A172 (cell line): ENCODE data around the gene BRWD1. TPM values are rescaled to one million over a fixed set of nuclear protein-coding genes. Genes with fewer than 3 reads are reported as not detected.
"Not testable (repeated sequence)": the region's sequence is repeated elsewhere in the genome, so short reads cannot be mapped to it uniquely, and the experiment has no call there.

Experiments used
- DNase-seq: peaks from one replicate; pipeline ENCODE4 v3.0.0-alpha.2; 2015; ENCODE audit warnings: low spot score
- total RNA-seq: library from RNA; depleted of rRNA; stranded (reverse); fragments of >200 nt; shearing (Covaris generic); gene quantifications from 2 replicates; pipeline ENCODE4 v1.2.3, GENCODE V29; 2014

Gene BRWD1
- total RNA-seq, 1 experiment from 2014 or later, result 46.9 TPM

- no peak for DNase-seq
These were observed 30.5 kb downstream of the BRWD1 start for GRCh38 chr21:39282911-39283310.

DNA sequence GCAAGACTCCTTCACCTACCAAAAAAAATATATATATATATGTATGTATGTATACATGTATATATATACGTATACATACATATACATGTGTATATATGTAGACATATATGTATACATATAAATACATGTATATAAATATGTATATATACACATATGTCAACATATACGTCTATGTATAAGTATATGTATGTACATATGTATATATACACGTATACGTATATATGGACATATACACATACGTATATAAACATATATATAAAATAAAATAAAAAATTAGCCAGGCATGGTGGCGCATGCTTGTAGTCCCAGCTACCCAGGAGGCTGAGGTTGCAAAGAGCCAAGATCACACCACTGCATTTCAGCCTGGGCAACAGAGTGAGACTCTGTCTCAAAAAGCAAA, 31.6 kb downstream of the BRWD1 start:
- DNase-seq, result no peak

DNA sequence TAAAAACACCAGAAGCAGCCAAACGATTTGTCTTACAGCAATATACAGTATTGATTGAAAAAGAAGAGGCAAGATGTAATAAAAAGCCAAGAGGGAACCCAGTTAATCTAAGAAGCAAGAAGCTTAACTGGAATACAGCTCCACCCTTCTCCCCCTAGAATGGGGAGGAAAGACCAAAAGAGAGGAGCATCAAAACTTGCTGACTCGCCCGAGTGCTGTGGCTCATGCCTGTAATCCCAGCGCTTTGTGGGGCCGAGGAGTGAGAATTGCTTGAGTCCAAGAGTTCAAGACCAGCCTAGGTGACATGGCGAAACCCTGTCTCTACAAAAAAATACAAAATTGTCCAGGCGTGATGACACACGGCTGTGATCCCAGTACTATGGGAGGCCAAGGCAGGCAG, 32.2 kb downstream of the BRWD1 start:
- no peak for DNase-seq

DNA sequence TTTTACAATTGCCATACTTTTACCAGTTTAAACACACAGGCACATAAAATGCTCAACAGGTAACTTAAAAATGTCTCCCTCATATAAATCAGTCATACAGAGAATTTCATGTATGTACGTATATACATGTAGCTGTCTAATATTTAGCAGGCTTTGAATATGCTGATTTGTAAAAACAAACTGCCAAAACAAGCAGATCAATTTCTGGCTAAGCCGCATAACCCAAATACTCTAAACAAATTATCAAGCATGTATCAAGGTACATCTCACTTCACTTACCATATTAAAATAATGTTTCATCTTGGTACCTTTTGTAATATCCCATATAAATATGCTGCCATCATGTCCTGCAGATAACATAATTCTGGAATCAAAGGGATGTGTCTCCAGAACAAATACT, 43.8 kb downstream of the BRWD1 start:
- no peak for DNase-seq

DNA sequence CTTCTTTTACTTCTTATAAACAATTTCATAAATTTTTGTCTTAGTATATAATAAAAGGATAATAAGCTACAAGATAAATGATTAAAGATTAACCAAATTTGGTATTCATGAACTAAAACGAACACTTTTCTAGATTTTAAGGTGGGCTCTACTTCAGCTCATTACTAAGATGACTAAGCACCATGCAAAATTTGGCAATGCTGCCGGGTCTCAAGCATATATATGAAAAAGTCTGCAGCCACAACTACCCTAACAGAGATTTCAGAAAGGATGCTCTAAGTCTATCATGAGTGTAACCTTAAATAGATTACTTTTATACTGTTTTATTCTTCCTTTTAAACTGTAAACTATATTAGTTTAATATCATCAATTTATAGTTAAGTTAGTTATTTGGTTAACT, 47.8 kb downstream of the BRWD1 start:
- no peak for DNase-seq

- no peak for DNase-seq
These were observed 50.1 kb downstream of the BRWD1 start for GRCh38 chr21:39263372-39263771.

- no peak for DNase-seq
These were observed 55.2 kb downstream of the BRWD1 start for GRCh38 chr21:39258207-39258606.

DNA sequence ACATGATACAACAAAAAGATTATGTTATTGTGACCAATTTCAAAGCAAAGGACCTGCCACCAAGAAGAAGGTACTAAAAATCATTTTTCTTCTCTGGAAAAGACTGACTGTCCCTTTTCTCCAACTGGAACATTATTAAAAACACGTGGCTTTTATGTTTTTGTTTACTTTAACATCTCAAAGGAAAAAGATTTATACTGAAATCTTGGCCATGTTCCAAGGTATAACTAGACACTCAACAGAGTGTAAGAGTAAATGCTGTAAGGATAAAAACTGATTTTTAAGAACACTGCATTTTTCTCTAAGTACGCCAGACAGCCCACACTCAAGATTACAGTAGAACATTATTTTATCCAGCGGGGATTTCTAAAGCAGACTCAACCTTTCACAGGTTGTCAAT, 62.1 kb downstream of the BRWD1 start:
- DNase-seq, result no peak

DNA sequence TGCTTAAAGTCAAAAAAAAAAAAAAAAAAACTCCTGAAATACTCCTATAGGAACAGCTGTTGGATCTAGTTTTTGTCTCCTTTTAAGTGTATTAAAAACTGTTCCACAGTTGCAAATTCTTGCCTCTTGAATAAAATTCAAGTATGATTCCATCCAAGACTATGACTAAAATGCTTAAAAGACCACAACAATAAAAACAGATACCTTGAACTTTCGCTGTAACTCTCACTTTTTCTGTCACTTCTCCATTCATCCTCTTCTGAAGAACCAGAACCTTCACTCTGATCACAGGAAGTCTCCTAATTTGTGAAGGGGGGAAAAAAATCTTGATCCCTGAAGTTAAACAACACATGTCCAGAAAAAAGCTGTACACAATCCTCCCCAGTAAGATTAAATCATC, 75.2 kb downstream of the BRWD1 start:
- no peak for DNase-seq

- DNase-seq, result no peak
These were observed 80.6 kb downstream of the BRWD1 start for GRCh38 chr21:39232861-39233291.

GRCh38 chr21:39224930-39225329, 88.5 kb downstream of the BRWD1 start:
- DNase-seq, result no peak

GRCh38 chr21:39221997-39222486, 91.4 kb downstream of the BRWD1 start:
- no peak for DNase-seq

DNA sequence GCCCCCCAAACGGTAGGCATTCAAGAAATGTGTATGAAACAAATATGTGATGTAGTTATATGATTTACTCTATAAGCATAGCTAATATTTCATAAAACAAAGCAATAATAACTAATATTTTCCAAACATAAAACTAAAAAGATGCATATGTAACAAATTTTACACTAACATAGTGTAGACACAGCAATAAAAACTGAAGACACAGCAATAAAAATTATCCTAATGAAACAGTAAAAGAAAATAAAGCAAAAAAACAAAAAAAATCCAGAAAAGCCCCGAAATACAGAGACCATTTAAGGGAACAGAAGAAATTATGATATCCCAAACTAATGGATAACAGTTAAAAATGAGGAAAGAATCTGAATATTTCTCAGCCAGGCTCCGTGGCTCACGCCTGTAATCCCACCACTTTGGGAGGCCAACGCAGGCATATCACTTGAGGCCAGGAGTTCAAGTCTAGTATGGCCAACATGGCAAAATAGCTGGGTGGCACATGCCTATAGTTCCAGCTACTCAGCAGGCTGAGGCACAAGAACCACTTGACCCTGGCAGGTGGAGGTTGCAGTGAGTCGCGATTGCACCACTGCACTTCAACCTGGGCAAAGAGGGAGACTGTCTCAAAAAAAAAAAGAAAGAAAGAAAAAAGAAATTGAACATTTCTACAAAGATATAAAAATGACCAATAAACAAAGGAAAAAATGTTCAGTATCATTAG, 92.0 kb downstream of the BRWD1 start:
- no peak for DNase-seq

GRCh38 chr21:39220875-39221274, 92.6 kb downstream of the BRWD1 start:
- not testable (repeated sequence) for DNase-seq

DNA sequence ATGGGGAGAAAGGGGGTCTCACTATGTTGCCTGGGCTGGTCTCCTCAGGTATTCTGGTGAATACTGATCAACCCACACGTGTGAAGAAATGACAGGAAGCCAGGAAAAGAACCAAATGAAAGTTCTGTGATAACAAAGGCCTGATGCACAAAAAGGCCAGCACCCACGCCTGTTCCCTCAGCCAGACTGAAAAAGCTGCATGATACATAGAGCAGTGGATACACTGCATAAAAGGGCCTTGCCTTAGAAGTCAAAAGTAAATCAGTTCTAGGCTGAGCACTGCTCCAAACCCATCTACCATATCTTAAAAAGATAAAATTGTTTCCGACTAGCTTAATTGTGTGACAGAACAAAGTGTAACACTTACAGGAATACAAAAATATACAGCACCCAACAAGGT, 93.3 kb downstream of the BRWD1 start:
- DNase-seq, result no peak

DNA sequence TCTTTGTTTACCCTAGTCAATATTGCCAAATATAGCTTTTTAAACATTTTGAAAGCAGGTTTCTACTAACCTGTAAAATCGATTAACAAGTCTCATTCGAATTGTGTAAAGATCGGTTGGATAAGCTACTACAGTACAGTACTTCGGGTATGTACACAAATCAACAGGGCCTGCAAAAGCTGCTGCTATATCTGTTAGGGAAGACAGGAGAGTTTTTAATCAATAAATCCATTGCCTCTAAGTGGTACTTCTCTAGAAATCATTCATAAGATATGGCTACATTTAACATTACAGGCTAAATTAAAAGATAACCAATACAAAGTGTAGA, 95.4 kb downstream of the BRWD1 start:
- DNase-seq, result no peak

GRCh38 chr21:39217356-39218081, 95.9 kb downstream of the BRWD1 start:
- no peak for DNase-seq

- DNase-seq, result no peak
These were observed 97.1 kb downstream of the BRWD1 start for GRCh38 chr21:39216290-39216689.

DNA sequence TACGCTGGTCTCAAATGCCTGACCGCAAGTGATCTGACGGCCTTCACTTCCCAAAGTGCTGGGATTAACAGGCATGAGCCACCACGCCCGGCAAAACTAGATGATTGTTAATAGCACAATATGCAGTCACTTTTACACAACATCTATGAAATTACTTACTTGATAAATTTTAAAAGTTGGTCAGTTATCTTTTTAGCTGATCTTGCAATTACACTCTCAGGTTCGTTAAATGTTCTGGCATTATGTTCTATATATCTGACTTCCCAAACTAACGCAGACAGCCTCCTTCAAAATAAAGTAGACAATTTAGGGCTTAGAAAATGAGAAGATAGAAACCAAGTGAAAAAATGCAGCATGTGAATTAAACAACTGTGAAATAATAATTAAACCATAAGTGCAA, 98.4 kb downstream of the BRWD1 start:
- DNase-seq, result no peak

GRCh38 chr21:39209334-39209688, 104.1 kb downstream of the BRWD1 start:
- no peak for DNase-seq

DNA sequence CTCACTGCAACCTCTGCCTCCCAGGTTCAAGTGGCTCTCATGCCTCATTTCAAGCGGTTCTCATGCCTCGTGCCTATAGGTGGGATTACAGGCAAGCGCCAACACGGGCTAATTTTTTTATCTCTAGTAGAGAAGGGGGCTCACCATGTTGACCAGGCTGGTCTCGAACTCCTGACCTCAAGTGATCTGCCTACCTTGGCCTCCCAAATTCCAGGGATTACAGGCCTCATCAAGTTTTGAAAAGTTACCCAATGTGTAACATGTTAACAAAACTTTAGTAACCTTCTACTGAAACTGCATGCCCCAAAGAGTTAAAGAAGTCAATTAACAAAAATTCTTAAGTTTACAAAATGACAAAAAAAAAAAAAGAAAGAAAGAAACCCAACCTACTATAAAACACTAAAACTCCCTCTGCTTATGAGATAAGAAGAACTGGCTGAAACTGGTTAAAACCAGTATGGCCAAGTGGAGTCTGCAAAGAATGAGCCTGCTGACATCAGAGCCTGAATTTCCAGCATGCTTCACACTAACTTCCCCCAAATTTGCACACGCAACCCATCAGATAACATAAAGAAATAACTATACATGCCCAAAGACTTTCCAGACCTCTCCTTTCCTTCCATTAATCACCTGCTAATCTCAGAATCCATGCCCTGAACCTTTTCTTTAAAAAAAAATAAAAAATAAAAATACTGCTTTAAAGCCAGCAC, 104.7 kb downstream of the BRWD1 start:
- no peak for DNase-seq

DNA sequence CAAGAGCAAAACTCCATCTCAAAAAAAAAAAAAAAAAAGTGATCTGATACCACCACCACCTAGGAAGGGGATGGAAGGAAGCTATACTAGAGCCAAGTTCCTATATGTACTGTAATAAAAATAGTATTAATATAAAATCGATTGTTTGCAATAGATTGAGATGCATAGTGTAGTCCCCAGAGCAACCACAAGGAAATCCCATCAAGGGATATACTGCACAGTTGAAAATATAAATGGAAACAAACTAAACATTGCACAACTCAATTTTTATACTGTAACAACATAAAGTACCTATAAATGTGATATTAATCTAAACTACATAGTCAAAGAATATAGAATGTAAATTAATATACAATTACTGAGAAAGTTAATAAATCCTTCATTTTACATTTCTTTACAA, 109.3 kb downstream of the BRWD1 start:
- no peak for DNase-seq

DNA sequence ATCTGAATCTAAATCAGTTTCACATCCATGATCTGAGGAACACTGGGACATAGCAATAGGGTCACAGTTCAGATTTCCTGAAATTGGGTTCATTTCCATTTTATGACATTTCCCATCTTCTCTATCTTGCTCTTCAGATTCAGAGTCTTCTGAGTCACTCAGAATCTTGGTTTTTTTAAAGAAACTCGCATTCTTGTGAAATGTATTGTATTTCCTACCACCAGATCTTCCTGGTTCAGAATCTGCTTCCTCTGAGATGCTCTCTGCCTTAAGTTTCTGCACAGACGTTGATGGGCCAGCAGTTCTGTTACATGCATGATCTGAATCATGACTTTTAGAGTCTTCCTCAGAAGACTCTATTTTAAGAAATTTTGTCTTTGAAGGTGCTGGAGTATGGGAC, 114.6 kb downstream of the BRWD1 start:
- DNase-seq, result no peak
